ENCODE data around the gene HOOK2.

The HOOK2 gene

DNA sequence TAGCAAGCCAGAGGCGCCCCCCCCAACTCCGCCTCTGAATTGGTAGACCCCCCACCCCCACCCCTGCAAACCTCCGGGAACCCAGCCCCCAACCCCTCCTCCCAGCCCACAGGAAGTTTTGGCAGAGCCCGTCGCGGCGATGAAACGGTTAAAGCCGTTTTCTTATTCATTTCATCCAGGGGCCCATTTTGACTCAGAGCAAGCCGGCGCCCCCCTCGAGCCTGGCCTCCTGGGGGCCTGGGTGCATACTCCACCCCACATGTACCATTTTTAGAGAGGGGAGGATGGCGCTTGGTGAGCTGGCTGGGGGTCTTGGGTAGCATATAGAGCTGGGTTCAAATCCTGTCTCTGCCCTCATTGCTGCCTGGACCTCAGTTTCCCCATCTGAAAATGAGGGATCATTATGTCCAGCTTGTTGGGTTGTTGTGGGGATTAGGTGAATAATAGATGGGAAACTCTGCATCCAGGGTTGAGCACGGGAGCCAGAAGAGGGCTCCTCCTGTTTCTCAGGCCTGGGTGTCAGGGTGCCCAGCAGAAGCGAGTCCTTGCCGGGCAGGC lies 8.0 kb upstream of the HOOK2 start:
- no peak for DNase-seq (ENCODE audit: low read depth)

DNA sequence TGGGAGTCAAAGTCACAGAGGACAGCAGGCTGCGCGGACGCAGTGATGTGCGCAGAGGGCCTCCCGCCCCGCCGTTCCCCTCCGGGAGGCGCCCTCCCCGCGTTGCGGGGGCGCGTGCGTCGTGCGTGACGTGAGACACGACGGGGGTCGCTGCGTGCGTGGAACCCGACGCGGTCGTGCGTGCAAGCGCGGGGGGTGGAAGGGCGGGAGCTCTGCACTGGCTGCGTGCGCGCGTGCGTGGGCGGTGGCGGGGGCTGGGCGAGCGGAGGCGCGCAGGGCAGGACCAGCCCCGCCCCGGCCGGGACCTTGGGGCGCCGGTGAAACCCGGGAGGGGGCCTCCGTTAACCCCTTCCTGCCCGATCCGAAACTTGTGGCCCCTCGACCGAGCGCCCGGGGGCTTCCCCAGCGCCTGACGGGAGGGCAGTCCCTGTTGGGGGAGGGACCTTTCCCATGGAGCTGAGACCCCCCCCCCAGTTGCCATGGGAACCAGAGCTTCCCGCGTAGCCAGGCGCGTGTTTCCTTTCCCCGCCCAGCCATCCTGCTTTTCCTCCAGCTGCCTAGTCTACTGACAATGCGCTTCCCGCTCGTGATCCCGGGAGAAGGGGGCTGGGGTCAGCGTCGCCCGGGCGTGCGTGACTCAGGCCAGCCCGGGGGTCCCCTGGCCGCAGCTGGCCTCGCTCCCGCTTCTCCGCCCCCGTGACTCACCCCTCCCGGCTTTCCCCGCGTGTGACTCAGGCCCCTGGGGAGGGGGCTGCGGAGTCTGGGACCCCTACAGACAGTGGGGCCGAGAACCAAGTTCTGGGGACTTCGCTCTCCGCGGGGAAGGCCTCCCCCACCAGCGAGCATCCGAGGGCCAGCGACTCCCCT lies 7.3 kb upstream of the HOOK2 start:
- peak; percentile 95 for DNase-seq (ENCODE audit: low read depth)

DNA sequence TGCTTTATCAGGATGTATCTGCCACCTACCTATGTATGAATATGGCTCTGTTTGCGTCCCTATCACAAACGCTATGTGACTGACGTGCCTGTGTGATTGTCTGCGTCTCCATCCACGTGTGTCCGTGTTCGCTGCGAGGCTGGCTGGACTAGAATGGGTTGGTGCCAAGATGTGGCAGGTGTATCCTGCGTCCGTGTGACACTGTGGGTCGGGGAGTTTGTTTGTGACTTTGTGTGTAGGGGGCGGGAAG lies 6.7 kb upstream of the HOOK2 start:
- no peak for DNase-seq (ENCODE audit: low read depth)

DNA sequence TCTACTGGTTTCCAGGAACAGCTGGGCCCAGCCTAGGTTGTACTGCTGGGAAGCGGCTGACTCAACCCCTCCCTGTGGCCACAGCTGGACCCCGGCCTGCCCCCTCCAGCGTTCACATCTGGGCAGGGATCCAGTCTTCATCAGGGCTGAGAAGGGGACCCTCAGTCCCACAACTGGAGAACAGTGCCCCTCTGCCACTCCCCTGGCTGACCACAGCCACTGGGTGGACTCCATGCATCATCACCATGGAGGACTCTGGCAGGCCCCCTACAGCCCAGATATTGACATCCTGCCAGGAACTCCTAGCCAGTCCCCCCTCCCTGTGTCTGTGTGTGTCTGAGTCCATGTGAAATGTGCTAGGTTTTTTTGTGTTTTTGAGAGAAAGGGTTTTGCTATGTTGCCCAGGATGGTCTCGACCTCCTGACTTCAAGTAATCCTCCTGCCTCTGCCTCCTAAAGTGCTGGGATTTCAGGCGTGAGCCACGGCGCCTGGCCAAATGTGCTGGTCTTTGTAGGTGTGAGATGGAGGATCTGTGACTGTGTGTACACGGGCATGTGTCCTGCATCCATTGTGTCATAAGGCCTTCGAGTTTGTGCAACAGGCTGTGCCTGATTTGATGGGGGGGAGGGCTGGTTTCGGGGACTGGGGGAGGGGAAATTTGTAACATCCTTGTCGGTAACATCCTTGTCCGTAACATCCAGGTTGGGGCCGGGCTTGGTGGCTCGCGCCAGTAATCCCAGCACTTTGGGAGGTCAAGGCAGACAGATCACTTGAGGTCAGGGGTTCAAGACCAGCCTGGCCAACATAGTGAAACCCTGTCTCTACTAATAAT lies 4.0 kb upstream of the HOOK2 start:
- no peak for DNase-seq (ENCODE audit: low read depth)

DNA sequence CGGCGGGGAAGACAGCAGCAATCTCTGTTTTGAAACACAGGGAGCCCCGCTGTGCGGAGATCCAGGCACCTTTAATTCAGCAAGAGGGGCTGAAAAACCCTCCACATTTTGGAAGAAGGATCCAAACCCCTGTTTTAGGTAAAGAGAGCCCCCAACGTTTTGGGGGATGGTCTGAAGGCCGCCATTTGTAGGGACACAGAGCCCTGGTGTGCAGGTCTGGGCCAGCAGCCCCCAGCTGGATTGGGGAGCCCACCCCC lies 3.5 kb upstream of the HOOK2 start:
- no peak for DNase-seq (ENCODE audit: low read depth)

DNA sequence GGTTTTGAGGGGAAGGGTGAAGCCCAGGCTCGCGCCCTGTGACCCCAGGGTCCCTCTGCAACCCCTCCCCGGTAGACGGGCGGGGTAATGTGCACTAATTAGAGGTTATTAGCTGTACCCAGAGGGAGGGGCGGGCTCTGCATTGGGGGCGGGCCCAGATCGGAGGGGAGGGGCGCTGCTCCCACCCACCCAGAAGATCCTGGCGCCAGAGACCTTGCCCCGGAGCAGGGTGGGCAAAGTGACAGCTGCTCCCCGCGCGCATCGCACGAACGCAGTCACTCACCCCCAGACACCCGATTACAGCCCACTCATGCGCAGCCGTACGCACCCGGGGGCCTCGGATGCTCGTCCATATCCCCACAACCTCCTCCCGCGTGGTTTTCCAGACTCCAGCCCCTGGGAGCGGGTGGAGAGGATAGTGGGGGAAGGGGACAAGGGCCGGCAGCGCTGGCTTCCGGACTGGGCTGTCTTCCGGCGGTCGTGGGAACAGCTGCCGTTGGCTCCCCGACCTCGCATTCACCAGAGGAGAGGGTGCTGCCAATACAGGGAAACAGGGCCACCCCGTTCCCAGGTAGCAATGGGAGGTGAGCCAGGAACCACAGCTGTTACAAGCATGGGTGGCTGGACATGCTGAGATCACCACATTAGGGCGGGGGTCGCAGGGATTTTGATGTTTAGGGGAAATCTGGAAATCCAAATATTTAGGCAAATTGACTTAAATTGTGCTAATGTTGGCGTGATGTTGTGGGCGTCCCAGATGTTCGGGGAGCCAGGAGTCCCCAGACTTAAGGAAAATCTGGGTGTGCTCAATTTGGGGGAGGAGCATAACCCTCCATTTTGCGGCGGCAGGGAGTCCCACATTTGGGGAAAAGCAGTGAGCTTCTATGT lies 2.9 kb upstream of the HOOK2 start:
- peak; percentile 47 for DNase-seq (ENCODE audit: low read depth)

DNA sequence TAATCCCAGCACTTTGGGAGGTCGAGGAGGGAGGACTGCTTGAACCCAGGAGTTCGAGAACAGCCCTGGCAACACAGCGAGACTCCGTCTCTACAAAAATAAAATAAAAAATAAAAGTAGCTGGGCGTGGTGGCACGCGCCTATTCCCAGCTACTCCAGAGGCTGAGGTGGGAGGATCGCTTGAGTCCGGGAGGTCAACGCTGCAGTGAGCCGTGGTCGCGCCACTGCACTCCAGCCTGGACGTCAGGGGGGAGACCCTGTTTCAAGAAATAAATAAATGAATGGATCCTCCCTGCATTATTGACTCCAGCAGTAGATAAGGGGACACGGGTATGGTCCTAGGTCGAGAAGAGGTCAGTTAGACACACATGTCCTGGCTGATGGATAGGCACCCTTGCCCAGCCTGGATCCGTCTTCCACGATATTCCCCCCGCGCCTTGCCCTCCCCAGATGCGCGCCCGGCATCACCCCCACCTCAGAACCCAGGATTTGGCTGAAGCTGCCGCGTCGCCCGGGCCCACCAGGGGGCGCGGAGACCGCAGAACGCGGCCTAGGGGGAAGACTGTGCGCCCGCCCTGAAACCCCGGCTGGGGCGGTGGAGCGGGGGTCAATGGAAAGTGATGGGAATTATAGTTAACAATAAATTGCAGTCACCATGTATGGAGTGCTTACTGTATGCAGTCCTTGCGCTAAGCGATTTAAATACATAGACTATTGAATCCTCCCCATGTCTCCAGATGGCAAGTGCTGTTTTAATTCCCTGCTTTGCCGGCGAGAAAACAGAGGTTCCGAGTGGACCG lies 2.1 kb upstream of the HOOK2 start:
- DNase-seq (ENCODE audit: low read depth) = peak; percentile 56

DNA sequence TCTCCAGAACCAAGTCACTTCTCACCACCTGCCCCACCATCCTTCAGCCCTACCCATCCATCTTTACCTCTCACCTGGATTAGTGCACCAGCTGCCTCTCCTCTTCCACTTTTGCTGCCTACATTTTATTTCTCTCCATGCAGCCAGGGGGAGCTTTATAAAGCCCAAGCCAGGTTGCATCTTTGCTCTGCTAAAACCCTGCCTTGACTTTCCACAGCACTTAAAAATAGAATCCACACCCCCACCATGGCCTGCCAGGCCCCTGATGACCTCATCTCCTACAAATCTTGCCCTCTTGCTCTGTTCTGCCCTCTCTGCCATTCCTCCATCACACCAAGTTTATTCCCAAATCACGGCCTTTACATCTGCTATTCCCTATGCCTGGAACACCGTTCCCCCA lies 1.8 kb downstream of the HOOK2 start:
- DNase-seq (ENCODE audit: low read depth) = no peak

DNA sequence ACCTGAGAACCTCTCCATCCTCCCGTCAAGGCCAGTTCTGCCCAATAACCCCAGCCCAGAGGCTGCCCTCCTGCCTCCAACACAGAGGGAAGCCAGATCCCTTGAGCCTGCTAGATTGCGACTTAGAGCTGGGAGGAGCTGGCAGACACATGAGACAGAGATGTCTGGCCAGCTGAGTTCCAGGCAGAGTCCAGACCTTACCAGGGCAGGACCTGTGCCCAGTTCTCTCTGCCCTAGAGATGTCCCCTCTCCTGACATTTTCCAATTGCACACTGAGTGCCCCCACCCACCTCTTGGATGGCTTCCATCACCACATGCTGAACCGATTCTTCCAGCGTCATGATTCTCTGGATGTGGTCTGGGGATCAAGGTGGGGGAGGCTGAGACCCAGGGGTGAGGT lies 3.0 kb downstream of the HOOK2 start:
- DNase-seq (ENCODE audit: low read depth) = no peak

DNA sequence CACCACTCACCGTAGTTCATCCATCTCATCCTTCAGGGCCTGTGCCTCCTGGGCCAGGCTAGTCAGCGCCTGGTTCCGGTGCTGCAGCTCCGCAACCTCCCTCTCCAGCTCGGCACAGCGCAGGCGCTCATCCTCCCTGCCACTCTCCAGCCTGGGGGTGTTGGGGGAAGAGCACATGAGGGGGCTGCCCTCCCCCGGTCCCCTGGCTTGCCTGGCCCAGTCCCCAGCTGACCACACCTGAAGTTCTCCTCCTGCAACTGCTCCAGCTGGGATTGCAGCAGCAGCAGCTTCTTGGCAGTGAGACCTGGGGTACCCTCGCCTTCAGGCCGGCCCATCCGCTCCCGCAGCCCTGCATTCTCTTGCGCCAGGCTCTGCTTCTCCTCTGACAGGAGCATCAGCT lies 4.4 kb downstream of the HOOK2 start:
- no peak for DNase-seq (ENCODE audit: low read depth)

DNA sequence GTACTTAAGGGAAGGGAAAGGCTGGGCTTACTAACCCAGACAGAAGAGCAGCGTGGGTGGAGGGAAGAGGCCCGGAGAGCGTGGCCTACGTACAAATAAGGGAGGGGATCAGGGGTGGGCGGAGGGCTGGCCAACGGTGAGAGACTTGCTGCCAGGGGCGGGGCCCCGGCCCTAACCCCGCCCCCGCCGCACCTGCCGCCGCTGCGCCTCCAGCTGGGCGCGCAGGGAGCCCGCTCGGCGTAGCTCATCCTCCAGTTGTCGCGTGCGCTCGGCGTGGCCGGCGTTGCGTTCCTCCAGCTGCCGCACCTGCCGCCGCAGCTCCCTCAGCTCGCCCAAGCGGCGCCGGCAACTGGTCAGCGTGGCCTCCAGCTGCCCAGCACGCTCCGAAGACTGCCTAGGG lies 5.7 kb downstream of the HOOK2 start:
- DNase-seq (ENCODE audit: low read depth) = peak; percentile 56

DNA sequence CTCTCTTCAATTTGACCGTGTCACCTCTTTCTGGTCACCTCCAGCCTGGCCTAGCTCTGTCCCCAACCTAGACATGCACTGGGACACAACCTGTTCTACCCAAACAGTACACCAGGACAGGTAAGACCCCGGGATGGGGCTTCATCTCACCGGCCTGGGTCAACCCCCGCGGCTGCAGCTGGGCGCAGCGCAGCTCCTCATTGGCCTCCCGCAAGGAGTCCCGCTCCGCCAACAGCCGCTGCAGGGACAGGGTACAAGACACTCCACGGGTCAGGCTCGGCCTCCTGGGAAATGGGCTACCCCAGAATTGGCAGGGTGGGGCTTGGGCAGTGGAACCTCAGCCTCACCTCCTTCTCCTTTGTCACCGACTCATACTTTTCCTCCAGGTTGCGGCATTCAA lies 7.7 kb downstream of the HOOK2 start:
- DNase-seq (ENCODE audit: low read depth) = no peak

DNA sequence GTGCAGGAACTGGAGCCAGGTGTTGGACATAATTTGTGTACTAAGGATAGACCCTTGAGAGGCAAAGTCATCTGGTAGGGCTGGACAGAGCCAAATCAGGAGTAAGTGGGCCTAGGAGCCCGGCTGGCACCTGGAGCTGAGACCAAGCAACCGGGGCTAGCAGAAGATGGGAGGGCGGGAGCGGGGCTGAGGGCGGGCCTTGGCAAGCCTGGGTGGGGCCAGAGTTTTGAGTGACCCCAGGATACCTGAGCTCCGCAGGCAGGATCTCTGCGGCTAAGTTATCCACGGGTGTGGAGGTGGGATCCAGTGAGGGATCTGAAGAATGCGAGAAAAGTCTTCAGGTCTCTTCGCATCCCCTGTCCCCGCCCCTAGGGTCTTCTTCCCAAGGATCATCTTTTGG lies 8.2 kb downstream of the HOOK2 start:
- DNase-seq (ENCODE audit: low read depth) = no peak

DNA sequence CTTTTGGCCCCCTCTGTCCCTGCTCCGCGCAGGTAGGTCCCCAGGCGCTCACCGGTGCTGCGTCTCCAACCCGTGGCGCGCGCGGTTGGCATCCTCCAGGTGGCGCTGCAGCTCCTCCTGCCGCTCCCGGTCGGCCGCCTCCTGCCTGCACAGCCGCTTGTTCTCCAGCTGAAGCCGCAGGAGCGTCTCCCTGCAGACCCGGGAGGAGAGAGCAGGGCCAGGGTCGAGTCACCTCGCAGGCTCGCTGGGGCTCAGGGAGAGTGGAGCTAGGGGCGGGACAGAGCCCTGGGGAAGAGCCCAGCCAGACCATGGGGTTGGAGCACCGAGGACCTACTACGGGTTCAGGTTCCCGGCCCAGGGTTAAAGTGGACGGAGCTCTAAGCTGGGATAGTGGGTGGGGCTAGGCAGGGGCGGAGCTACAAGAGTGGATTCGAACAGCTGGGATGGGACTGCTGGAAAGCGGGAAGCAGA lies 9.3 kb downstream of the HOOK2 start:
- DNase-seq (ENCODE audit: low read depth) = no peak

DNA sequence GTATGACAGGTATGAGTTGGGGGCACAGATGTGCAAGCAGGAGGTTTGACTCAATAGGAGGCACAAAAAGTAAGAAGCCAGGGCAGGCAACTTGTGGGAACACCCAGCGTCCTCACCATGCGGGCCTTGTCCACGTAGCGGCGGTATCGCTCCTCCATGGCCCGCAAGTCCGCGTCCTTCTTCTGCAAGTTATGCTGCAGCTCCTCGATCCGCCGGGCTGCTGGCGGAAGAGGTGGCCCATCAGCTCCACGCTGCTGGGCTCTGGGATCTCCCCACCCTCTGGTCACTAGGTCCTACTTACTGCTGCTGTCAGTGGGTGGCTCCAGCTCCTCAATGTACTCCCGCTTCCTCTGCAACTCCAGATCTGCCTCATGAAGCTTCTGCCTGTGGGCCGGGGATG lies 10.7 kb downstream of the HOOK2 start:
- no peak for DNase-seq (ENCODE audit: low read depth)

DNA sequence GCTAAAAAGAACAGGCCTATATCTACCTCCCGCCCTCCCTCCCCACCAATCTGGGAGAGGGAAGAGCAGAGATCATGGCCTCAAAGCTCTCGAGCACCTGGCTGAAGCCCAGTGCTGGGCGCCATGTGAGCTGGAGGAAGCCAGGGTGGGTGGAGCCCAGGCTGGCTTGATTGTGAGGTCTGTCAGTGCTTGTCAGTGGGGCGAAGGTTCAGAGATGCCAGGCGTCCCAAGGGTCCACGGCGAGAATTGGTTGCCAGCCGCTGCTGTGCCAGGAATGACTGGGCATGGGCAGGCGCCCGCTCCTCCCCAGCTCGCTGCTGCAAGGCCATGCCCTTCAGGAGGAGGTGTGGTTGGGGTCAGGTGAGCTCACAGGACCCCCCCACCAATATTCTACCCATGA lies 12.3 kb downstream of the HOOK2 start:
- DNase-seq (ENCODE audit: low read depth) = no peak

DNA sequence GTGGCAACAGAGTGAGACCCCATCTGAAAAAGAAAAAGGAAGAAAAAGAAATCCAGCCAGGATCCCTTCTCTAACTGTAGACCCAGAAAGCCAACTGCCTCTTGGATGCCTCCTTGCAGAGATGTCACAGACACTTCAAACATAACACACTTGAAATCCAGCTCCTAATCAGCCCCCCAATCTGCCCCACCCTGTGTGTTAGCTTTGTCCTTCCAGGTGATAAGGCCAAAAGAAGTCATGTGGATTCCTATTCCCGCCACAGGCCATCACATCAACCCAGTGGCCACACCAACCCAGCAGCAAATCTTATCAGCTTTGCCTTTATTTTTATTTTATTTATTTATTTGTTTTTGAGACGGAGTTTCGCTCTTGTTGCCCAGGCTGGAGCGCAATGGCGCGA lies 15.7 kb downstream of the HOOK2 start:
- DNase-seq (ENCODE audit: low read depth) = no peak

DNA sequence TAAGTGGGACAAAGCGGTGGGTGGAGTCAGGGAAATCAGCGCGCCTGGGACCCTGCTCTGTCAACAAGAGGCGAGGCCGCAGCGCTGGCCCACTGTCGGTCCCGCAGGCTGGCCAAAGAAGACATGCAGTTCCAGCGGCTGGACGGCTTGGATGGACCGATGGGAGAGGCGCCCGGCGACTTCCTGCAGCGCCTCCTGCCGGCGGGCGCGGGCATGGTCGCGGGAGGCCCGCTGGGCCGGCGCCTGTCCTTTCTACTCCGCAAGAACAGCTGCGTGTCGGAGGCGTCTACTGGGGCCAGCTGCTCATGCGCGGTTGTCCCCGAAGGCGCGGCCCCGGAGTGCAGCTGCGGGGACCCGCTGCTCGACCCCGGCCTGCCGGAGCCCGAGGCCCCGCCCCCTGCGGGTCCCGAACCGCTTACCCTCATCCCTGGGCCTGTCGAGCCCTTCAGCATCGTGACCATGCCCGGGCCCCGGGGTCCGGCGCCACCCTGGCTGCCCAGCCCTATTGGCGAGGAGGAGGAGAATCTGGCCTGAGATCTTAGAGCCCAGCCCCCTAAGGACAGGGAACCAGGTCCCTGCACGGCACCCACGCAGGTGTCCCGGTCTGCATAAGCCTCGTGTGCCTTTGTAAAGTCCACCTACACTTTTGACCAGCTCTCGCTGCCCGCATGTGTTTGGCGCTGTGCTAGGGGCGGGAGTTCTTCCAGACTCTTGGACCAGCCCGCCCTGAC lies 17.6 kb downstream of the HOOK2 start:
- DNase-seq (ENCODE audit: low read depth) = peak; percentile 36

DNA sequence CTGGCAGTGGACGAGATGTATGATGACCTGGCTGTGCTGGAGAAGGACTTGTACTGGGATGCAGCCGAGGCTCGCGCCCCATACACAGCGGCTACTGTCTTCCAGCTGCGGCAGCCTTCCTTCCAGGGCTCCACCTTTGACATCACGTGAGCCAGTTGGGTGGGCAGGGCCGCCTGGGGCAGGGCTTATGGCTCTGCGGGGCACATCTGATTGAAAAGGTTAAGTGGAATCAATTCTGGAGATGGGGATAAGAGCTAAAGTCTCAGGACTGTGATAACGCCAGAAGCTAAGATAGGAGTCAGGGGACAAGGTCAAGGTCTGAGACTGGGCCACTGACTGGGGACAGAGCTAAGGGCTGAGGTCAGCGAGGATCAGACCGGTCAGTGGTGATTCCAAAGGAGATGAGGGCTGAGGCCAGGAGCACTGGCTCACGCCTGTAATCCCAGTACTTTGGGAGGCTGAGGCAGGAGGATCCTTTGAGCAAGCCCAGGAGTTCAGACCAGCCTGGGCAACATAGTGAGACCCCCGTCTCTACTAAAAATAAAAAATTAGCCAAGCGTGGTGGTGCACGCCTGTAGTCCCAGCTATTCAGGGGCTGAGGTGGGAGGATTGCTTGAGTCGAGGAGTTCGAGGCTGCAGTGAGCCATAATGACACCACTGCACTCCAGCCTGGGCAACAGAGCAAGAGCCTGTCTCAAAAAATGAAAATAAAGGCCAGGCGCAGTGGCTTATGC lies 19.0 kb downstream of the HOOK2 start:
- DNase-seq (ENCODE audit: low read depth) = no peak

DNA sequence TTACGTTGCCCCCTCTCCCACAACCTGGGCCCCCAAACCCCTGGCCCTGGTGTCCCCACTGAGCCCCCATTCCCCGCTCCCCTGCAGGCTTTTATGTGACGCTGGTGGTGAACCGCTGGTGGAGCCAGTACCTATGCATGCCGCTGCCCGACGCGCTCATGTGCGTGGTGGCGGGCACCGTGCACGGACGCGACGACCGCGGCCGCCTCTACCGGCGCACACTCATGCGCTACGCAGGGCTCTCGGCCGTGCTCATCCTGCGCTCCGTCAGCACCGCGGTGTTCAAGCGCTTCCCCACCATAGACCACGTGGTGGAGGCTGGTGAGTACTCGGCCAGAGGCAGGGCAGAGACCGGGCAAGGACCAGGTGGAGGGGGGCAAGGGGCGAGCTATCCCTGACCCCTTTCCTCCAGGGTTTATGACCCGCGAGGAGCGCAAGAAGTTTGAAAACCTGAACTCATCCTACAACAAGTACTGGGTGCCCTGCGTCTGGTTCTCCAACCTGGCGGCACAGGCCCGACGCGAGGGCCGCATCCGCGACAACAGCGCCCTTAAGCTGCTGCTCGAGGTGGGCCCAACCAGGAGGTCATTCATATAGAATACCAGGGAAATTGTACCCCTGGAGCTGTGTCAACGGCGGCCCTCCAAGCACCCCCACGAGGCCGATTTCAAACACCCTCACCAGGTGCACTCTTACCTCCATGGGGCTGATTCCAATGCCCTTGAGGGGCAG lies 20.7 kb downstream of the HOOK2 start:
- no peak for DNase-seq (ENCODE audit: low read depth)
